ENCODE measurements around the gene CD47. TPM values are rescaled to one million over a fixed set of nuclear protein-coding genes. Genes with fewer than 3 reads are reported as not detected.

Gene CD47
- total RNA-seq, 1 experiment from 2014 or later = 42.5 TPM

DNA sequence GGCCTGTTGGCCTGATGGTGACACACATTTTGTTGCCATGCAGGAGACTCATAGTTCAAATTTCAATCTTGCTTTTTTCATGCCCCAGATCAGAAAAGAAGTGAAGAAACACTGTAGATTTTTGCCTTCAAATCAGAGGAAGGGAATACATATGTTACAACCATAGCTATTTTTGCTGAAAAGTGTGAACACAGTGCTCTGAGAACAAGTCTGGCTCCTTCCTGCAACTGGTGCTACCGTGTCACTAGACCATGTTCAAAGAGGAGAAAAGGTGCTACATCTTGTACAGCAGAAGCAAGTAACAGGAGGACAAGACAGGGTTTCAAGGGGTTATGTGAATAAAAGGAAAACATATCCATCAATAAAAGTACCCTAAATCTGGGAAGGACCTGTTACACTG is 44.6 kb downstream of the CD47 start:
- no peak overlapping the region for H2AFZ ChIP-seq (ENCODE audit: low read depth, low read length, poor library complexity, severe bottlenecking)
- POLR2A ChIA-PET = no interaction called here
- H3K9me2 ChIP-seq (ENCODE audit: insufficient read depth) = no peaks in the 10 kb centered on the region
- no peaks in the 10 kb centered on the region for H3K79me2 ChIP-seq (ENCODE audit: insufficient read depth, low read length)
- no peak overlapping the region for H3K9ac ChIP-seq (ENCODE audit: low read length)
- RAD21 ChIA-PET (ENCODE audit: low non-redundant PET in 1 of 2, low total read pairs in 2 of 2, uncharacterized antibody in 2 of 2, unreplicated experiment in 2 of 2) = no interaction called here
- DNase-seq (ENCODE audit: low read depth, low spot score) (no peak), ATAC-seq (no peak)
- no peaks in the 10 kb centered on the region for H3K4me1 ChIP-seq (ENCODE audit: control insufficient read depth in 1 of 2, insufficient read depth in 2 of 2, low read length in 2 of 2)
- TF ChIP-seq POLR2AphosphoS5 (IDR thresholded peaks at IDR 0.05; ENCODE audit: low read depth, low read length) = no peak
- TF ChIP-seq, protein P1, sequence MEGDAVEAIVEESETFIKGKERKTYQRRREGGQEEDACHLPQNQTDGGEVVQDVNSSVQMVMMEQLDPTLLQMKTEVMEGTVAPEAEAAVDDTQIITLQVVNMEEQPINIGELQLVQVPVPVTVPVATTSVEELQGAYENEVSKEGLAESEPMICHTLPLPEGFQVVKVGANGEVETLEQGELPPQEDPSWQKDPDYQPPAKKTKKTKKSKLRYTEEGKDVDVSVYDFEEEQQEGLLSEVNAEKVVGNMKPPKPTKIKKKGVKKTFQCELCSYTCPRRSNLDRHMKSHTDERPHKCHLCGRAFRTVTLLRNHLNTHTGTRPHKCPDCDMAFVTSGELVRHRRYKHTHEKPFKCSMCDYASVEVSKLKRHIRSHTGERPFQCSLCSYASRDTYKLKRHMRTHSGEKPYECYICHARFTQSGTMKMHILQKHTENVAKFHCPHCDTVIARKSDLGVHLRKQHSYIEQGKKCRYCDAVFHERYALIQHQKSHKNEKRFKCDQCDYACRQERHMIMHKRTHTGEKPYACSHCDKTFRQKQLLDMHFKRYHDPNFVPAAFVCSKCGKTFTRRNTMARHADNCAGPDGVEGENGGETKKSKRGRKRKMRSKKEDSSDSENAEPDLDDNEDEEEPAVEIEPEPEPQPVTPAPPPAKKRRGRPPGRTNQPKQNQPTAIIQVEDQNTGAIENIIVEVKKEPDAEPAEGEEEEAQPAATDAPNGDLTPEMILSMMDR (IDR thresholded peaks at IDR 0.05 in 2 of 3, conservative IDR thresholded peaks at IDR 0.05 in 1 of 3; ENCODE audit: borderline replicate concordance in 1 of 3, insufficient read depth in 1 of 3, low read depth in 2 of 3, low read length in 2 of 3) = no peak
- TF ChIP-seq SIN3A (IDR thresholded peaks at IDR 0.05; ENCODE audit: low read depth) = no peak
- no peak for TF ChIP-seq SP1 (IDR thresholded peaks at IDR 0.05; ENCODE audit: low read depth)
- TF ChIP-seq FOSL1 (IDR thresholded peaks at IDR 0.05; ENCODE audit: low read depth) = no peak
- no peak for TF ChIP-seq ZFX (IDR thresholded peaks at IDR 0.05)
- TF ChIP-seq ELF1 (IDR thresholded peaks at IDR 0.05; ENCODE audit: borderline replicate concordance, low read depth) = no peak
- TF ChIP-seq EZH2phosphoT487 (IDR thresholded peaks at IDR 0.05; ENCODE audit: borderline replicate concordance) = no peak
- no peak overlapping the region for H3K4me3 ChIP-seq (replicated peaks in 1 of 2; ENCODE audit: low read depth in 1 of 2, low read length in 2 of 2)
- intact Hi-C loops (cut with micrococcal nuclease) = no loop called here
- H3K9me3 ChIP-seq (ENCODE audit: control insufficient read depth in 1 of 2, insufficient read depth in 1 of 2, low read depth in 1 of 2, low read length in 2 of 2) = no peaks in the 10 kb centered on the region
- H3K27me3 ChIP-seq (ENCODE audit: insufficient read depth, low read length) = no peaks in the 10 kb centered on the region
- no peak overlapping the region for H3K4me2 ChIP-seq (ENCODE audit: low read length)
- H3K27ac ChIP-seq (ENCODE audit: low read depth, low read length) = no peak overlapping the region
- no peaks in the 10 kb centered on the region for H4K20me1 ChIP-seq (ENCODE audit: insufficient read depth)
- H3K36me3 ChIP-seq (ENCODE audit: control insufficient read depth in 1 of 2, insufficient read depth in 2 of 2, low read length in 2 of 2) = no peaks in the 10 kb centered on the region
- CTCF ChIA-PET = no interaction called here
- BruUV-seq (replicated peaks) = no TSS peak

DNA sequence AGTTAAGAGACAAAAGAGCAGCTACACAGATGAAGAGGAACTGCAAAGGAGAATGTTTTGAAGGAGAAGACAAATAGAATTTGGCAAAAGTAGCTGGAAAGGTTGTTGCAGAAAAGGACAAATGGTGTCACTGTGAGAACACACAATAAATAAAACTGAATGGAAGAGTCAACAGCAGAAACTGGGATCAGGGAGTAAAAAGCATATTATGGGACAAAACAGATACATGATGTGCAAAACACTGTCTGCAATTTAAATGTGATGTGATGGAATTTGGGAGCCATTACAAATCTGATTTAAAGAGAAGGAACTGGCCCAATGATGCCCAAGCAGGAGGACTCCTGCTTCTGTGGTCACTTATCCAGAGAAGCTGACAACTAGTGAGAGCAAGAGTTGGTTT is 46.1 kb downstream of the CD47 start:
- ChIA-PET POLR2A (no interaction called here), CTCF (no interaction called here), RAD21 (ENCODE audit: low non-redundant PET in 1 of 2, low total read pairs in 2 of 2, uncharacterized antibody in 2 of 2, unreplicated experiment in 2 of 2) (no interaction called here)
- DNase-seq (ENCODE audit: low read depth, low spot score) = no peak
- intact Hi-C loops (cut with micrococcal nuclease) = no loop called here
- Histone ChIP-seq H3K36me3 (ENCODE audit: control insufficient read depth in 1 of 2, insufficient read depth in 2 of 2, low read length in 2 of 2) (no peaks in the 10 kb centered on the region), H3K9ac (ENCODE audit: low read length) (no peak overlapping the region), H3K4me1 (ENCODE audit: control insufficient read depth in 1 of 2, insufficient read depth in 2 of 2, low read length in 2 of 2) (no peaks in the 10 kb centered on the region), H3K4me2 (ENCODE audit: low read length) (no peak overlapping the region), H3K4me3 (replicated peaks in 1 of 2; ENCODE audit: low read depth in 1 of 2, low read length in 2 of 2) (no peak overlapping the region), H3K27me3 (ENCODE audit: insufficient read depth, low read length) (no peaks in the 10 kb centered on the region), H3K79me2 (ENCODE audit: insufficient read depth, low read length) (no peaks in the 10 kb centered on the region), H3K9me2 (ENCODE audit: insufficient read depth) (no peaks in the 10 kb centered on the region), H4K20me1 (ENCODE audit: insufficient read depth) (no peaks in the 10 kb centered on the region), H2AFZ (ENCODE audit: low read depth, low read length, poor library complexity, severe bottlenecking) (no peak overlapping the region), H3K27ac (ENCODE audit: low read depth, low read length) (no peak overlapping the region), H3K9me3 (ENCODE audit: control insufficient read depth in 1 of 2, insufficient read depth in 1 of 2, low read depth in 1 of 2, low read length in 2 of 2) (no peaks in the 10 kb centered on the region)
- no TSS peak for BruUV-seq (replicated peaks)
- no peak for ATAC-seq
- TF ChIP-seq, protein P2, sequence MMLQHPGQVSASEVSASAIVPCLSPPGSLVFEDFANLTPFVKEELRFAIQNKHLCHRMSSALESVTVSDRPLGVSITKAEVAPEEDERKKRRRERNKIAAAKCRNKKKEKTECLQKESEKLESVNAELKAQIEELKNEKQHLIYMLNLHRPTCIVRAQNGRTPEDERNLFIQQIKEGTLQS (IDR thresholded peaks at IDR 0.05) = no peak
- TF ChIP-seq EZH2 (IDR thresholded peaks at IDR 0.05) = no peak
- TF ChIP-seq, protein P3, sequence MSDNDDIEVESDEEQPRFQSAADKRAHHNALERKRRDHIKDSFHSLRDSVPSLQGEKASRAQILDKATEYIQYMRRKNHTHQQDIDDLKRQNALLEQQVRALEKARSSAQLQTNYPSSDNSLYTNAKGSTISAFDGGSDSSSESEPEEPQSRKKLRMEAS (IDR thresholded peaks at IDR 0.05) = no peak
